Measurements from ENCODE around the gene SCN3A. TPM values are rescaled to one million over a fixed set of nuclear protein-coding genes. Genes with fewer than 3 reads are reported as not detected.

Gene SCN3A
- total RNA-seq = under 0.01 TPM in 2 replicates

GRCh38 chr2:165203689-165204559, at the start of gene SCN3A:
Gene SCN3A, minus strand, starts transcription at chr2:165204050. Its CDS starts 27,656 bp downstream, at chr2:165176394.

GRCh38 chr2:165239230-165239629, 35.4 kb upstream of the SCN3A start, which contains the start of gene SCN2A:
Gene SCN2A, plus strand, starts transcription at chr2:165239414. Its CDS starts 56,410 bp downstream, at chr2:165295824.

Other genes with a start within 250 kb of the SCN3A start
- not detected in 2 replicates for gene SLC38A11, start 248.5 kb downstream of the SCN3A start, total RNA-seq
- 0.46 TPM in 1 of 2 replicates, not detected in the other for gene SCN2A, start 35.4 kb upstream of the SCN3A start, total RNA-seq

Data from epithelial cell of umbilical artery (primary cell).